OCI-M1 (cell line): ENCODE measurements around the gene FAM72D.
"Not testable (repeated sequence)": the region's sequence is repeated elsewhere in the genome, so short reads cannot be mapped to it uniquely, and the experiment has no call there.

Experiments
- DNase-seq: peaks from one replicate; lab custom pipeline; 2025; lab: John Stamatoyannopoulos, UW

Gene FAM72D

GRCh38 chr1:145082483-145083255 lies 13.1 kb upstream of the FAM72D start:
- not testable (repeated sequence) for DNase-seq

GRCh38 chr1:145093517-145094149 lies 2.1 kb upstream of the FAM72D start:
- DNase-seq = not testable (repeated sequence)

GRCh38 chr1:145094655-145095211 lies 1.0 kb upstream of the FAM72D start:
- DNase-seq = not testable (repeated sequence)

- DNase-seq = not testable (repeated sequence)
Measured at GRCh38 chr1:145101725-145102124, 6.0 kb downstream of the FAM72D start.

- not testable (repeated sequence) for DNase-seq
Measured at GRCh38 chr1:145103294-145103693, 7.5 kb downstream of the FAM72D start.

GRCh38 chr1:145111674-145112073 lies 15.9 kb downstream of the FAM72D start:
- DNase-seq = not testable (repeated sequence)

- DNase-seq = not testable (repeated sequence)
Measured at GRCh38 chr1:145112703-145113102, 16.9 kb downstream of the FAM72D start.

GRCh38 chr1:145114560-145115057 lies 18.8 kb downstream of the FAM72D start:
- not testable (repeated sequence) for DNase-seq

- not testable (repeated sequence) for DNase-seq
Measured at GRCh38 chr1:145115587-145116493, 20.1 kb downstream of the FAM72D start.

GRCh38 chr1:145119842-145120241 lies 24.1 kb downstream of the FAM72D start:
- DNase-seq = not testable (repeated sequence)

- not testable (repeated sequence) for DNase-seq
Measured at GRCh38 chr1:145122344-145123061, 26.7 kb downstream of the FAM72D start.

GRCh38 chr1:145123062-145123395 lies 27.3 kb downstream of the FAM72D start:
- not testable (repeated sequence) for DNase-seq

- not testable (repeated sequence) for DNase-seq
Measured at GRCh38 chr1:145123992-145124641, 28.3 kb downstream of the FAM72D start.

- DNase-seq = not testable (repeated sequence)
Measured at GRCh38 chr1:145125112-145125511, 29.3 kb downstream of the FAM72D start.

- DNase-seq = not testable (repeated sequence)
Measured at GRCh38 chr1:145127144-145127543, 31.4 kb downstream of the FAM72D start.

- DNase-seq = not testable (repeated sequence)
Measured at GRCh38 chr1:145128697-145129469, 33.1 kb downstream of the FAM72D start.

GRCh38 chr1:145134476-145134875 lies 38.7 kb downstream of the FAM72D start:
- not testable (repeated sequence) for DNase-seq

- DNase-seq = not testable (repeated sequence)
Measured at GRCh38 chr1:145140549-145140948, 44.8 kb downstream of the FAM72D start.

- not testable (repeated sequence) for DNase-seq
Measured at GRCh38 chr1:145144264-145144913, 48.6 kb downstream of the FAM72D start.
